CD4-positive, alpha-beta T cell treated with Interleukin-4 for 4 hours (primary cell): ENCODE results near the gene GPD1.

ENCODE experiments used
- DNase-seq: peaks from one replicate; pipeline ENCODE4 v3.0.0-alpha.2; 2020

The GPD1 gene

DNA sequence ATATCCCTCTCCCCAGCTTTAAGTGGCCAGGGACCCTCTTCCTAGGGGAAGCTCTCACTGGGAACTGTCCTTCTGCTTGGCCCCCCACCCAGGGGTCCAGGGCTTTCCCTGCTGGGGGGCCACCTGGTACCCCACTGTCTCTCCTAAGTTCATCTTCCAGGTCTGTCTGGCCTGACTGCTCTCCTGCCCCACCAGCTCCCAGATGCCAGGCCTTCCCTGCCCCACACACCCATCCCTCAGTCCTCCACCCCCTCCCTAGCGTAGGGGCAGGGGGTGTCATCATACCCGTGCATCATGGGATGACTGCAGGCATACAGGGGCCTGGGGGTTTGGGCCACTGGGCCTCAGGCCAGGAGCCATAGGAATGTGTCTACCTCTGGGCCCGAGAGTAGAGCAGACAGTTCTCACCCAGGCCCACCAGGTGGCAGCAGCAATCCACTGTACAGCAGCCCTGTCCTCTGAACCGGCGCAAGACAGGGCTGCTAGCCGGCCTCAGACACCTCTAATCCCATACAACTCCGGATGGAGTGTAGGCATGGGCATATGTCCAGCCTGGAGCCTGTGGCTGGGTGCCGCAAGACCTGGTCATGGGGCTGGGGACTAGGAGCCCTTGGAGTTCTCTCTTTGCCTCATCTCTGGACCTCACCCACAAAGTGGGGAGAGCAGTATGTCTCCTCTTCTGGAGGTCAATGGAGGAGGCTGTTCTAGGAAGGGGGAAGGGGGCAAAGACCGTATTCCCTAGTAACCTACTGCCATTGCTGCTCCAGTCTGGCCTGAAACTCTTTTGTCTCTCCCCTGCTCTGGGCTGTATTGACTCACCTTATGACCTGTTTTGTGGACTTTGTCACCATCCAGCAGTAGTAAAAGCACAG, 28.6 kb upstream of the GPD1 start:
- peak; percentile 77 for DNase-seq

DNA sequence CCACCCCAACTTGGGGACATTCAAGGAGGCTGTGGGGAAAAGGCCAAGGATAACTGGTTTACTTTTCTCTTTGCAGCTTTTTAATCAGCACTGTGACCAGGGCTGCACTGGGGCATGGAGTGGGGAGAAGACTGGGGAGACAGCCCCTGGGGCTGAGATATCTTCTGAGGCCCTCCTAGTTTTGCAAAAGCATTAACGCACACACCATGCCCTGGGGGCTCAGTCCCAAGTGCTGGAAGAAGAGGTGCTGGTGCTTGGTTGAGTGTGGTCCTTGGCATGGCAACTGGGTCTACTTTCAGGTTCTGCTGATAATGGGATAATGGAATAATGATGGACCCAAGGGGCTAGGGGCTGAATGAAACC, 28.0 kb upstream of the GPD1 start:
- no peak for DNase-seq

GRCh38 chr12:50077099-50077498, 26.7 kb upstream of the GPD1 start:
- DNase-seq, result no peak

GRCh38 chr12:50078281-50078680, 25.5 kb upstream of the GPD1 start:
- DNase-seq, result no peak

- DNase-seq, result no peak
Observed at GRCh38 chr12:50079771-50080170, 24.0 kb upstream of the GPD1 start.

DNA sequence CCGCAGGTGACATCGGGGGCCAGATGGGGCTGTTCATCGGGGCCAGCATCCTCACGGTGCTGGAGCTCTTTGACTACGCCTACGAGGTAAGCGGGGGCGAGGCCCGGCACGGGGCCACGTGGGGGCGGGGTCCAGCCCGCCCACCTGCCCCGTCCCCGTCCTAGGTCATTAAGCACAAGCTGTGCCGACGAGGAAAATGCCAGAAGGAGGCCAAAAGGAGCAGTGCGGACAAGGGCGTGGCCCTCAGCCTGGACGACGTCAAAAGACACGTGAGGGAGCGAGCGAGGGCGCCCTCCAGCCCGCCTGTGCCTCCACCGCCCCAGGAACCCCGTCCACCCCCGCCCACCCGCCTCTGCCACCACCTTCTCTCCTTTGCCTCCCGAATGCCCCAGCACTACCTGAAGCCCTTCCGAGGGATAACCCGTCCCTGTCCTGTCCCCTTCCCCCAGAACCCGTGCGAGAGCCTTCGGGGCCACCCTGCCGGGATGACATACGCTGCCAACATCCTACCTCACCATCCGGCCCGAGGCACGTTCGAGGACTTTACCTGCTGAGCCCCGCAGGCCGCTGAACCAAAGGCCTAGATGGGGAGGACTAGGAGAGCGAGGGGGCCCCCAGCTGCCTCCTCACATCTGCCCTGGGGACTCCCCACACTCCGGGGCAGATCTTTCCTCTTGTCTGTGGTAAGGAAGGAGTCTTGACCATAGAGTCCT, 22.6 kb upstream of the GPD1 start:
- DNase-seq, result no peak

DNA sequence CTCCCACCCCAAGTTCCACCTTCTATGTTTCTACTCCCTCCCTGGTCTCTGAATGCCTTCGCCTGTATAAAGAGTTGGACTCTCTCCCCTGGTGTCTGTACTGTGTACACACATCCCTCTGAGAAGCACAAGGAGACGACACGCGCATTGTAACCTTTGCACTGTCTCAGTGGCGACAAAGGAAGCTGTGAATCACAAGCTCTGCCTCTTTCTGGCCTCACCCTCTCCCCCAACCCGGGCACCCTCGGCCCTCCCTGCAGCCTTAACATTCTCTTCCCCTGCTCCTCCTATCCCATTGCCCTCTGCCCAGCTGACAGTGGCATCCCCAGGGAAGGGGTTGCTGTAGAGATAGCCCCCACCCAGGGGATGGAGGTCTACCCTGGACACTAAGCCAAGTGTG, 21.2 kb upstream of the GPD1 start:
- DNase-seq, result no peak

DNA sequence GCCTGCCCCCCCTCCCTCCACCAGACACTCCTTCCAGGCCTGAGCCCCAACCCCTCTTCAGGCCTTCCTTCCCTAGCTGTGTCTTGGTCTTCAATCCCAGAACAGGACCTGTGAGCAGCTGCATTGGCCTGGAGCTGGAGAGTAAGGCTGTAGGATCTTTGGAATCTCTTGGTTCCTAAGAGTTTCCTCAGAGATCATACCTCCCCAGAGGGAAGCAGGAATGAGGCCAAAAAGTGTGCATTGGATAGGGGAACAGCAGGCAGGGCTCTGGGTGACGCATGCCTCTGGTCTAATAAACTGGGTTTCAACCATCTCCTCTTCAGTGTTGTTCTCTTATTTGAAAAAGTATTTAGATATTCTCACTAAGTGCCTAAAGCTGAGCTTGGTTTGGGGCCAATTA, 20.5 kb upstream of the GPD1 start:
- no peak for DNase-seq

DNA sequence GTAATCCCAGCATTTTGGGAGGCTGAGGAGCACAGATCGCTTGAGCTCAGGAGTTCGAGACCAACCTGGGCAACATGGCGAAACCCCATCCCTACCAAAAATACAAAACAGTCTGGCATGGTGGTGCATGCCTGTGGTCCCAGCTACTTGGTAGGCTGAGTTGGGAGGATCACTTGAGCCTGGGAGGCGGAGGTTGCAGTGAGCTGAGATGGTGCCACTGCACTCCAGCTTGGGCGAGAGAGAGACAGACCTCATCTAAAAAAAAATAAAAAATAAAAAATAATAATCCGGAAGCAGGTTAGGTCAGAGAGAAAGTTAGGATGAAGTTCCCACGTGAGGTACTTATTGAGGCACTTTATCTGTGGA, 19.4 kb upstream of the GPD1 start:
- peak; percentile 1 for DNase-seq

DNA sequence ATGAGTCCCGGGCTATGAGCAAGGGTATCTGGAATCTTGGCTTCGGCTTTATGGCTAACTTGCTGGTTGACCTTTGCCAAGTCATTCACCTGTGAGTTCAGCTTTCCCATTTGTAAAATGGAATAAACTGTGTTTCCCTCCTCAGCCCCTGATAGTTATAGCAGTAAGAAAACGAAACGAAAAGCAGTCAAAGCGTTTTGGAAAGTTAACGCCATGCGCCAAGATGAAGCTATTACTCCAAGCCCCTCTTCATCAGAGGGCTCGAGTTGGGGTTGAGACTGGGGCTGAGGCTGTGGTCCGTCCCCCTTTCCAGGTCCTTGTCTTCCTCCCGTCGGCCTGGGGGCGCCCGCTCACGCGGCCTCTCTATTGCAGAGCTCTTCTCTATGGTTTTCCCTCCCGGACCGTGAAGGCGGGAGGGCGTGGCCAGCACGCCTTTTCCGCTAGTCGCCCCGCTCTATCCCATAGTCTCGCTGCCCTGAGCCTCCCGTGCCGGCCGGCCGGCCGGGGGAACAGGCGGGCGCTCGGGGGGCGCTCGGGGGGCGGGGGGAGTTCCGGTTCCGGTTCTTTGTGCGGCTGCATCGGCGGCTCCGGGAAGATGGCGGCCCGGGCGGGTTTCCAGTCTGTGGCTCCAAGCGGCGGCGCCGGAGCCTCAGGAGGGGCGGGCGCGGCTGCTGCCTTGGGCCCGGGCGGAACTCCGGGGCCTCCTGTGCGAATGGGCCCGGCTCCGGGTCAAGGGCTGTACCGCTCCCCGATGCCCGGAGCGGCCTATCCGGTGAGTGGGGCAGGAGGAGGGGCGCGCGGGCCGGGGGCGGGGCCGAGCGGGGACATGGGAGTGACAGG, 18.8 kb upstream of the GPD1 start, which contains the start of gene SMARCD1:
Gene SMARCD1 (plus strand): TSS at position 568 of the 840 bp plus-strand sequence. CDS start 28 bp downstream, at position 596.
- peak; percentile 90 for DNase-seq

GRCh38 chr12:50085615-50086072, 18.2 kb upstream of the GPD1 start:
- DNase-seq, result no peak

DNA sequence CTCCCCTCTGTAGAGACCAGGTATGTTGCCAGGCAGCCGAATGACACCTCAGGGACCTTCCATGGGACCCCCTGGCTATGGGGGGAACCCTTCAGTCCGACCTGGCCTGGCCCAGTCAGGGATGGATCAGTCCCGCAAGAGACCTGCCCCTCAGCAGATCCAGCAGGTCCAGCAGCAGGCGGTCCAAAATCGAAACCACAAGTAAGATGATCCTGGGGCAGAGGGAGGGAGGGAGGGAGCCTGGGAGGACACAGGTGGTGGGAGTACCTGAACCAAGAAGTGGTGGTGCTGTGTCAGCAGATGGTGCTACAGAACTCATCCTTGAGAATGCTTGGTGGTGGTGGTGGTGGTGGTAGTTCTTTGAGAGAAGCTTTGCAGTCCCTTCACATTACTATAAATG, 17.7 kb upstream of the GPD1 start:
- no peak for DNase-seq

DNA sequence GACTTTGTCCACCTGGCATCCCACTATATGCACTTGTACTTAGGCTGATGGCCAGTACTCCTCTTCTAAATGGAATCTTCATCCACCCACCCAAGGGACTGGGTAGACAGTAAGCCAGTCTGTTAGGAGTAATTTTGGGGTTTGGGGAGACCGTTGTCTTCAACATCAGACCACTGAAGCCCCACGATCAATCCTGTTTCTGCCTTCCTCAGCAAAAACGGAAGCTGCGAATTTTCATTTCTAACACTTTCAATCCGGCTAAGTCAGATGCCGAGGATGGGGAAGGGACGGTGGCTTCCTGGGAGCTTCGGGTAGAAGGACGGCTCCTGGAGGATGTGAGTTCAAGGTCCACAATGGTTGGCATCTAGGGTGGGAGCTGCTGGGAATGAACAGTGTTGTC, 16.7 kb upstream of the GPD1 start:
- no peak for DNase-seq

- no peak for DNase-seq
Observed at GRCh38 chr12:50087995-50088394, 15.8 kb upstream of the GPD1 start.

- peak; percentile 71 for DNase-seq
Observed at GRCh38 chr12:50088577-50089335, 15.1 kb upstream of the GPD1 start.

DNA sequence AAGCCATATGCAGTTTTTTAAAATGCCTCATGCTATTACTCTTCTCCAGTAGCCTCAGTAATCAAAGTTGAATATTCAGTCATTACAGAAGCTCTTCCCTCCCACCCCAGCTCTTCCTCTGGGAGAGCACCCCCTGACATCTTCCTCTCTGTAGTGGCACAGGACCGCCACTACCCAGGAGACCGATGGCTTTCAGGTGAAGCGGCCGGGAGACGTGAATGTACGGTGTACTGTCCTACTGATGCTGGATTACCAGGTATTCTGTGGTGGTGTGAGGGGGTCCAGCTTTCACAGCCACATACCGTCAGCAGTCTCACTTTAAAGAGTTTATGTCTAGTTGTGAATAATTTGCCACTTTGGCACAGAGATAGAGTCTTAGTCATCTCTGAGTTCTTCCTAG, 14.1 kb upstream of the GPD1 start:
- DNase-seq, result no peak

GRCh38 chr12:50090391-50090790, 13.4 kb upstream of the GPD1 start:
- DNase-seq, result no peak

GRCh38 chr12:50097952-50098351, 5.9 kb upstream of the GPD1 start:
- no peak for DNase-seq

DNA sequence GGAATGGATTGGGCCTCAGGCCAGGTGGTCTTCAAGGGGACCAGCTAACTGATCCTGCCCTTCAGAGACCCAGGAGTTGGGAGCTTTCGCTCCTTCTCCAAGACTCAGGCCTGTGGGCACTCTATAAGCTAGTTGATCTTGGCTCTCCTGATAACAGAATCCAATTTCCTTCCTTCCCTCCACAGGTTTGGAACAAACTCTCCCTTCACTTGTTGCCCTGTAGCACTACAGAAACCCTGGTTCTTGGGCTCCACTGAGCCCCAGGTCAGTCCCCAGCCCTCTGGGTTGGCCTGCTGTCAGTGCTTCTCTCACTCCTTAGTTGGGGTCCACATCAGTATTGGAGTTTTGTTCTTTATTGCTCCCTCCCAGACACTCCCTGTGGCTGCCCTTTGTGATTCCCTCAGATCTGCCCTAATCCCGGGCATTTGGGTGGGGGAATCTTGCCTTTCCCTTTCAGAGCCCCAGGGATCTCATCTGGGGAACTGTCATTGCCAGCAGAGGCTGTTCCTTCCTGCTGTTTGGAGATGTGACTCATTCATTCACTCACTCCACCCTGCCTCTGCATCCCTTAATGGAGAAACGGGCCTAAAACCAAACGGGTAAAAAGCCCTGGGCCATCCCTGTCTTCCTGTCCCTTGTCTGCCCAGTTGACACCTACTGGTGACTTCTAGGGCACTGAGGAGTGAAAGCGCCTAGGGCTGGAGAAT, 4.4 kb upstream of the GPD1 start:
- DNase-seq, result no peak

DNA sequence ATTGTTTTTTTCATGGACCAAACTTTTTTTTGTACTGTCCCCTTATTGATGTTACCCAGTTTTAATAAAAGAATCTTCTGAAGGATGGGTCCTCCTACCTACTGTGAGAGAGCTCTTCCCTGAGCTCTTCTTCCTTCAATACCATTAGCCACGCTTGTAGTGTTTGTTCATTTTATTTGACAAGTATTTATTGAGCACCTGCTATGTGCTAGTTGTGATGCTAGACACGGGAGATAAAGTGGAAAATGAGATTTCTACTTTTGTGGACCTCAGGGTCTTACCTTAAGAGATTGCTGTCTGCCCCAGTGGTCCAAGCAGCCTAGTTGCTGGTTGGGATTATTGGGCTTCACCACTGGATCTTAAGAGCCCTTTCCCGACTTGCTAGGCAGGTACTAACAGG, 3.2 kb upstream of the GPD1 start:
- DNase-seq, result no peak

- DNase-seq, result no peak
Observed at GRCh38 chr12:50101663-50102062, 2.1 kb upstream of the GPD1 start.

GRCh38 chr12:50102131-50102531, 1.7 kb upstream of the GPD1 start:
- no peak for DNase-seq
